HG03520 (cell line): ENCODE measurements around the gene ARSA.
"Not testable (repeated sequence)": the region's sequence is repeated elsewhere in the genome, so short reads cannot be mapped to it uniquely, and the experiment has no call there.

Experiments used
- ATAC-seq: cut with Tn5 transposase; IDR thresholded peaks from one replicate; pipeline ENCODE4 v1.9.1; 2021; ENCODE audit warnings: mild to moderate bottlenecking, moderate library complexity; ENCODE audit not compliant: unreplicated experiment

The ARSA gene

GRCh38 chr22:50656122-50657070, 28.4 kb upstream of the ARSA start:
- no peak for ATAC-seq

DNA sequence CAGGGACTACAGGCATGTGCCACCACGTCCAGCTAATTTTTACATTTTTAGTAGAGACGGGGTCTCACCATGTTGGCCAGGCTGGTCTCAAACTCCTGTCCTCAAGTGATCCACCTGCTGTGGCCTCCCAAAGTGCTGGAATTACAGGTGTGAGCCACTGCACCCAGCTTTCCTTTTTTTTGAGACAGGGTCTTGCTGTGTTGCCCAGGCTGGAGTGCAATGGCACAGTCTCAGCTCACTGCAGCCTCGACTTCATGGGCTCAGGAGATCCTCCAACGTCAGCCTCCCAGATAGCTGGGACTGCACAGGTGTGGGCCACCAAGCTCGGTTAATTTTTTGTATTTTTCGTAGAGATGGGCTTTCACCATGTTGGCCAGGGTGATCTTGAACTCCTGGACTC, 26.7 kb upstream of the ARSA start:
- not testable (repeated sequence) for ATAC-seq

GRCh38 chr22:50653256-50653655, 25.3 kb upstream of the ARSA start:
- no peak for ATAC-seq

DNA sequence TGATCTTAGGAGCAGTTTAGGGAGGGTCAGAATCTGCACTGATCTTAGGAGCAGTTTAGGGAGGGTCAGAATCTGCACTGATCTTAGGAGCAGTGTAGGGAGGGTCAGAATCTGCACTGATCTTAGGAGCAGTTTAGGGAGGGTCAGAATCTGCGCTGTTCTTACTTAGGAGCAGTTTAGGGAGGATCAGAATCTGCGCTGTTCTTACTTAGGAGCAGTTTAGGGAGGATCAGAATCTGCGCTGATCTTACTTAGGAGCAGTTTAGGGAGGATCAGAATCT, 15.8 kb upstream of the ARSA start:
- ATAC-seq = not testable (repeated sequence)

- not testable (repeated sequence) for ATAC-seq
Observed at GRCh38 chr22:50643021-50643820, 15.3 kb upstream of the ARSA start.

GRCh38 chr22:50641696-50642607, 14.0 kb upstream of the ARSA start:
- ATAC-seq = no peak

DNA sequence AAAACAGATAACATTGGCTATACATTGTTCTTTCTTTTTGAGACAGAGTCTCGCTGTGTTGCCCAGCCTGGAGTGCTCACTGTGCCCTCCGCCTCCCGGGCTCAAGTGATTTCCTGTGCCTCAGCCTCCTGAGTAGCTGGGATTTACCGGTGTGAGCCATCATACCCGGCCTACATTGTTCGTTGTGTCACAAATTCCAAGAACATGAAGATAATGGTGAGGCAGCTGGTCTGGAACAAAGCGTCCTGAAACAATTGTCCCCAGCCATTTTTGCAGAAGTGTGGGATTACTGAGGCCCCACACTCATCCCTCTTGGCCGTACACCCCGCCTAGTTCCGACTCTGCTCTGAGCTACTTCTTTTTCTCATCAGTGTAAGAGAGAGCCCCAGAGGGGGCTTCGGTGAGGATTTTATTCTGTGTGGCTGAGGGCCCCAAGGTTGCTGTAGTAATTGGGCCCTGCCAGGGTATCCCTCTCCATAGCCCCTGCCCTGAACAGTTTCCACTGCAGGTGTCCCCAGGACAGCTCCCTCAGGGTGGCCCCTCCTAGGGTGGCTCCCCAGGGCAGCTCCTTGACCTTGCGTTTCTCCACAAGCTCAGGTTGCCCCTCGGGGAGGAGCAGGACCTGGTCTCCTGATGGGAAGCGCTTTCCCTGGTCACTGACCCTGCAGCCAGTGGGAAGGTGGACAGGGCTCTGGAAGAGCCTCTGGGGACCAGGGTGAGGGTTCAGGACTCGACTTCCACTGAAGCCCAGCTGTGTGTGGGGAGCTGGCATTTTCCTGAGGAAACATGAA, 13.1 kb upstream of the ARSA start:
- ATAC-seq = no peak

DNA sequence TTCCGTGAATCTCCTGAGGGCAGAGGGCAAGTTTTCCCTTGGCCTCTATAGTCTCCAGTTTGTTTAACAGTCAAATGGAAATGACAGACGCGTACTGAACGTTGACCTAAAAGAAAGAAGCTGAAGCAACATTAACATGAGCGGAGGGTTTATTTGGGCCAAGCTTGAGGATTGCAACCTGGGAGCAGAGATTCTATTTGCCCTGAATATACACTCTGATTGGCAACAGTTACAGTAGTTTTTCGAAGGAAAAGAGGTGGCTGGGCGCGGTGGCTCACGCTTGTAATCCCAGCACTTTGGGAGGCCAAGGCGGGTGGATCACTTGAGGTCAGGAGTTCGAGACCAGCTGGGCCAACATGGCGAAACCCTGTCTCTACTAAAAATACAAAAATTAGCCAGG, 12.3 kb upstream of the ARSA start:
- ATAC-seq = not testable (repeated sequence)

GRCh38 chr22:50635591-50635990, 7.6 kb upstream of the ARSA start:
- no peak for ATAC-seq

DNA sequence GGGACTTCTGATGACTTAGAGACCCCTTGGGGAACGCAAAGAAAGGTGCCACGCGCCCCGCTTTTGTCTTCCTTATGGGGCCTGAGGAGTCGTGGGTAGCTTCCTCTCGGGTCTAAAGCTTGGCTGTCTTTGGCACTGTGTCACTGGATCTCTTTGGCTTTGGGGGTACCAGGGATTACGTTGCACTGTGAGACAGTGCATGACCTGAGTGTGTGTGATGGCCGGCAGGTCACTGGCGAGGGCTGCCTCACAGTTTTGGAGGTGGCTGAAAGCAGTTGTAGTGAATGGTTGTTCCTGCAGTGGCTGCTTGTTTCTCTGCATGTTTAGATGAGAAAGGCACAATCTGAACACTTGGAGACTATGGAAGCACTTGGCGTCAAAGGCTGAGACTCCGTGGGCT, 5.8 kb upstream of the ARSA start:
- ATAC-seq = no peak

GRCh38 chr22:50633086-50633485, 5.1 kb upstream of the ARSA start:
- no peak for ATAC-seq

DNA sequence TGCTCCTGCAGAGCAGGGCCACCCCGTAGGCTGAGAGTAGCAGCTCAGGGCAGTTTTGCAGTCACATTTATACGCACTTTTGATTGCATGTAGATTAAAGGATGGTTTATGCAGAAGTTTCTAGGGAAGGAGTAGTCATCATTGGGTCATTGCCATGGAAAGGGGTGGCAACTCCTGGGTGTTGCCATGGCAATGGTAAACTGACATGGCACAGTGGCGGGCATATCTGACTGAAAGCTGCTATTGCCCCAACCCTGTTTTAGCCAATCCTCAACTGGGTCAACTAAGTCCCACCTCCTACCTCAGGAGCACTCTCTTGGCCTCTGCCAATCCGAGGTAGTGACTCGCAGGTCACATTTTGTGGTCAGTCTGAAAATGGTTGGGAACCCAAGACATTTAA, 2.4 kb upstream of the ARSA start:
- no peak for ATAC-seq

DNA sequence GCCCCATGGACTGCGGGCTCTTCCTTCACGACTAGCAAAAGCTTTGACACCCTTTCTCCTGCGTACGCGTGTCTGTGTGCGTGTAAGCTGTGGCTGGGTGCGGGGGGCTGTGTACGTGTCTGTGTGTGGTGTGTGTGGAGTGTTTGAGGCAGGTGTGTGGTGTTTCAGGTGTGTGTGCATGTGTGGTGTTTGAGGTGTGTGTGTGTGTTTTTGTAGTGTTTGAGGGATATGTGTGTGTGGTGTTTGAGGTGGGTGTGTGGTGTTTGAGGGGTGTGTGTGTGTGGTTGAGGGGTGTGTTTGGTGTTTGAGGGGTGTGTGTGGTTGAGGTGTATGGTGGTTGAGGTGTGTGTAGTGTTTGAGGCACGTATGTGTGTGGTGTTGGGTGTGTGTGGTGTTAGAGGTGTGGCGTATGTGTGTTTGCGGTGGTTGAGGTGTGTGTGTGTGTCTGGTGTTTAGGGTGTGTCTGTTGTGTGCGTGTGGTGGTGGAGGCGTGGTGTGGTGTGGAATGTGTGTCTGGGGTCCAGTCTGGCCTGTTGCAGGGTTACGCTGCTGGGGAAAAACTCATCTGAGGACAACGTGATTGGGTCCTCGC, 687 bp upstream of the ARSA start:
- no peak for ATAC-seq

- no peak for ATAC-seq
Observed at GRCh38 chr22:50626850-50627641, 906 bp downstream of the ARSA start.

DNA sequence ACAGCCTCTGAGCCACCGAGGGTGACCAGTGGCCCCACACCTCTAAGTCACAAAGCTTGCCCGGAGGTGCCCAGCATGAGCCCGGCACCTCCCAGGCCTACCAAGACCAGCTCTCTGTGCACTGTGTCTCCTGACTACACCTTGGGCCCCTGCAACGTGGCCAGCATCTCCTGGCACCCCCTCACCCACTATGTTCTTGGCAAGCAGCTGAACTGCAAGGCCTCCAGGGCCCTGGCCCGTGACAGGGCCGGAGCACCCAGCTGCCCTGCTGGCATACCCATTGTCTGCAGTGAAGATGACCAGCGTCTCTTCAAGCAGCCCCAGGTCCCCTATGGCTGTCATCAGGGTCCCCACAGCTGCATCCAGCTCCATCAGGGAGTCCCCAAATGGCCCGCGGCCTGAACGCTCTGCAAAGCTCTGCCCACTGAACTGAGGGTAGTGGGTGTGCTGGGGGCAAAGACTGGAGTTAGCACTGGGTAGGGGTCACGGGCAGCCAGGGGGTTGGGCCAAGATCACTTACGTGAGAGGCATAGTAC, 1.6 kb downstream of the ARSA start:
- no peak for ATAC-seq

DNA sequence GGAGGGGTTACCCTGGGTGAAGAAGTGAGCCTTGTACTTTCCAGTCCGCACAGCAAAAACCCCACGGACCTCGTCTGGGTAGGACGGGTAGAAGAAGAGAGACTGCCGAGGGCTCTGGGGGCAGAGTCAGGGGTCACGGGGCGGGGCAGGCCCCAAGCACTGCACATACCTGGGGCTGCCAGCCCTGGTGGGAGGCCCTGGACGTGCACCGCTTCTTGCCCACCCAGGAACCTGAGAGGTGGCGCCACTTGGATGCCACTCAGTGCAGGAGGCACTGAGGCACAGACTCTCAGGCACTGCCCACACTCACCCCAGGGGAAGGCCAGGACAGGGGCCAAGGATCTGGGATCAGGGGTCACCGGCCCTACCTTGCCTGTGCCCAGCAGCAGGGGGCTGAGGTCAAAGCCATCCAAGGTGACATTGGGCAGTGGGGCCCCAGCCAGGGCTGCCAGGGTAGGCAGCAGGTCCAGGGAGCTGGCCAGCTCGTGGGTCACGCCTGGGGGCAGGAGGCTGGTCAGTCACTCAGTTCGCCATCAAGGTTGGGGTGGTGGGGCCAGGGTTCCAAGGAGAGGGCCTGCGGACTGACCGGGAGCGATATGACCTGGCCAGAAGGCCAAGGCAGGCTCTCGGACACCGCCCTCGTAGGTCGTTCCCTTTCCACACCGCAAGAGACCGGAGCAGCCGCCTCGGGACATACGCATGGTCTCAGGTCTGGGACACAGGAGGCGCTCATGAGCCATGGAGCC, 2.2 kb downstream of the ARSA start:
- no peak for ATAC-seq

DNA sequence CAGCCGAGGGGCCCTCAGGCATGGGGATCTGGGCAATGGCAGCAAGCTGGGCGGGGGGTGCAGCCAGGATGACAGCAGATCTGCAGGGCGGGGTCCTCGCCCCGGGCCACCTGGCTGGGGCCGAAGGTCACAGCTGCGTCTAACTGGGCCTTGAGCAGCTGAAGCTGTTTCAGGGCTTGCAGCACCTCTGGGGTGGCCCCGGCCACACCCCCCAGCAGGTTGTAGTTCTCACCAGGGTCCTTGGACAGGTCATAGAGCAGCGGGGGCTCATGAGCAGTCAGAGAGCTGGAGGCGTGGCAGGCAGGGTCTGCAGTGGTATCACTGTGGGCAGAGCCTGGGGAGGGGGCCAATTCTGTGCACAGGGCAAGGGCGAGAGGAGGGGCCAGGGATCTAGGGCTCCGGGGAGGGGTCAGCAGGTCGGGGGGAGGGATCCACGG, 2.8 kb downstream of the ARSA start:
- no peak for ATAC-seq
